Upper lobe of left lung (tissue), 6 donors: Measurements from ENCODE around the gene SUDS3. TPM values are rescaled to one million over a fixed set of nuclear protein-coding genes. Genes with fewer than 3 reads are reported as not detected.

Experiments used
- ATAC-seq, 2 donors: fragments of 200-7000 bp; cut with Tn5 transposase; one replicate each; pipeline ENCODE4 v1.9.1; 2022; ENCODE audit warnings: mild to moderate bottlenecking in 2 of 2, moderate library complexity in 2 of 2; ENCODE audit not compliant: low FRiP score in 2 of 2
- DNase-seq, 2 donors: peaks; one replicate each; pipeline ENCODE4 v3.0.0-alpha.2; 2019 to 2020
- H3K27ac ChIP-seq, 4 donors: fragments of 200-600 bp; sonication (generic); one replicate each; pipeline ENCODE4 v1.5.1; 2016 to 2019
- H3K27me3 ChIP-seq, 4 donors: fragments of 200-600 bp; sonication (generic); one replicate each; pipeline ENCODE4 v1.5.1; 2017 to 2019
- H3K36me3 ChIP-seq, 4 donors: fragments of 200-600 bp; sonication (generic); one replicate each; pipeline ENCODE4 v1.5.1; 2016 to 2019
- H3K4me1 ChIP-seq, 4 donors: fragments of 200-600 bp; sonication (generic); one replicate each; pipeline ENCODE4 v1.5.1; 2018 to 2019
- H3K4me3 ChIP-seq, 4 donors: fragments of 200-600 bp; sonication (generic); one replicate each; pipeline ENCODE4 v1.5.1; 2017 to 2019; ENCODE audit warnings: mild to moderate bottlenecking in 2 of 4, moderate library complexity in 1 of 4
- H3K9me3 ChIP-seq, 4 donors: fragments of 200-600 bp; sonication (generic); one replicate each; pipeline ENCODE4 v1.5.1; 2018 to 2019
- CTCF ChIP-seq, 6 experiments: fragments of 450-650 bp in 4 of 6; fragments of 200-600 bp in 2 of 6; sonication (generic) in 2 of 6; IDR thresholded peaks; one replicate each; pipeline ENCODE4 v1.5.1; 2016 to 2019; ENCODE audit warnings: antibody characterized with exemption in 6 of 6
- EP300 ChIP-seq, 4 donors: sonication (generic); formaldehyde crosslinking; IDR thresholded peaks; one replicate each; pipeline ENCODE4 v1.5.1; 2017; ENCODE audit warnings: antibody characterized with exemption in 4 of 4, control low read depth in 2 of 4
- POLR2A ChIP-seq, 4 donors: fragments of 450-650 bp; IDR thresholded peaks; one replicate each; pipeline ENCODE4 v1.5.1; 2016 to 2017; ENCODE audit warnings: antibody characterized with exemption in 4 of 4, mild to moderate bottlenecking in 2 of 4
- POLR2AphosphoS5 ChIP-seq, 2 donors: sonication (generic); formaldehyde crosslinking; IDR thresholded peaks; one replicate each; pipeline ENCODE4 v1.5.1; 2017; ENCODE audit warnings: antibody characterized with exemption in 2 of 2
- WGBS, 2 donors: methylation state at CpG; one replicate each; pipeline ENCODE4 v1.1.5; 2017 to 2018; 5-methylcytosine and 5-hydroxymethylcytosine counted together
- total RNA-seq, 6 donors: library from RNA; depleted of rRNA in 4 of 6; stranded (reverse); fragments of >200 nt in 4 of 6; gene quantifications; one replicate each; pipeline versions ENCODE4 v1.1.0 to v1.2.1, GENCODE V29; 2016 to 2021
- donor health status: DM: no; HTN: no; CAD: no; lungs with moderate emphysema.
- donor health status: DM: no; HTN: yes; CAD: no; lungs with severe emphysema.

Gene SUDS3
- total RNA-seq, 6 donors from 2014 or later: 18.4 to 69.1 (median 35.1) TPM

- no peak overlapping the region for H3K4me3 ChIP-seq
- no peak for TF ChIP-seq POLR2A (IDR thresholded peaks at IDR 0.05)
- no peak for TF ChIP-seq POLR2AphosphoS5 (IDR thresholded peaks at IDR 0.05)
- no peak for TF ChIP-seq EP300 (IDR thresholded peaks at IDR 0.05)
- no peak for TF ChIP-seq CTCF (IDR thresholded peaks at IDR 0.05)
- no peaks in the 10 kb centered on the region for H3K4me1 ChIP-seq
- no peak for DNase-seq
- no peak for ATAC-seq
- peaks cover 15 to 37% (median 22%) of the 10 kb centered on the region in 4 donors for H3K36me3 ChIP-seq
- no peaks in the 10 kb centered on the region for H3K9me3 ChIP-seq
- H3K27ac ChIP-seq: no peak overlapping the region
- WGBS, 2 donors: 92 to 94% methylated on average over 1 of the region's 1 CpG
- H3K27me3 ChIP-seq: no peaks in the 10 kb centered on the region
These were observed 42.2 kb downstream of the SUDS3 start for GRCh38 chr12:118418385-118419057.

GRCh38 chr12:118420673-118421072 is 44.3 kb downstream of the SUDS3 start:
- WGBS, 2 donors: 94 to 100% methylated on average over 3 of the region's 3 CpGs
- TF ChIP-seq CTCF (IDR thresholded peaks at IDR 0.05) (no peak), POLR2AphosphoS5 (IDR thresholded peaks at IDR 0.05) (no peak), EP300 (IDR thresholded peaks at IDR 0.05) (no peak), POLR2A (IDR thresholded peaks at IDR 0.05) (no peak)
- no peak overlapping the region for H3K27ac ChIP-seq
- no peaks in the 10 kb centered on the region for H3K4me1 ChIP-seq
- no peak for ATAC-seq
- H3K36me3 ChIP-seq: peaks cover under 1 to 15% (median 6%) of the 10 kb centered on the region in 4 donors
- no peaks in the 10 kb centered on the region for H3K9me3 ChIP-seq
- H3K27me3 ChIP-seq: no peaks in the 10 kb centered on the region
- H3K4me3 ChIP-seq: no peak overlapping the region
- DNase-seq: no peak

GRCh38 chr12:118424884-118425283 is 48.5 kb downstream of the SUDS3 start:
- H3K9me3 ChIP-seq: no peaks in the 10 kb centered on the region
- TF ChIP-seq EP300 (IDR thresholded peaks at IDR 0.05) (no peak), POLR2AphosphoS5 (IDR thresholded peaks at IDR 0.05) (no peak), CTCF (IDR thresholded peaks at IDR 0.05) (no peak), POLR2A (IDR thresholded peaks at IDR 0.05) (no peak)
- no peaks in the 10 kb centered on the region for H3K36me3 ChIP-seq
- H3K27ac ChIP-seq: no peak overlapping the region
- no peaks in the 10 kb centered on the region for H3K4me1 ChIP-seq
- ATAC-seq (no peak), DNase-seq (no peak)
- 69 to 70% methylated on average over 7 of the region's 7 CpGs for WGBS, 2 donors
- H3K4me3 ChIP-seq: no peak overlapping the region
- H3K27me3 ChIP-seq: no peaks in the 10 kb centered on the region

GRCh38 chr12:118425364-118425763 is 49.0 kb downstream of the SUDS3 start:
- no peaks in the 10 kb centered on the region for H3K27me3 ChIP-seq
- H3K4me3 ChIP-seq: no peak overlapping the region
- DNase-seq (no peak), ATAC-seq (no peak)
- no peak overlapping the region for H3K27ac ChIP-seq
- no peaks in the 10 kb centered on the region for H3K36me3 ChIP-seq
- 69 to 70% methylated on average over 4 of the region's 4 CpGs for whole genome bisulfite sequencing, 2 donors
- TF ChIP-seq CTCF (IDR thresholded peaks at IDR 0.05): no peak
- TF ChIP-seq POLR2AphosphoS5 (IDR thresholded peaks at IDR 0.05): no peak
- no peak for TF ChIP-seq EP300 (IDR thresholded peaks at IDR 0.05)
- TF ChIP-seq POLR2A (IDR thresholded peaks at IDR 0.05): no peak
- H3K9me3 ChIP-seq: no peaks in the 10 kb centered on the region
- H3K4me1 ChIP-seq: no peaks in the 10 kb centered on the region

- Histone ChIP-seq H3K27me3 (no peaks in the 10 kb centered on the region), H3K4me1 (no peaks in the 10 kb centered on the region), H3K36me3 (no peaks in the 10 kb centered on the region), H3K27ac (no peak overlapping the region), H3K9me3 (no peaks in the 10 kb centered on the region), H3K4me3 (no peak overlapping the region)
- DNase-seq (no peak), ATAC-seq (no peak)
- 80 to 88% methylated on average over 3 of the region's 3 CpGs for WGBS, 2 donors
- TF ChIP-seq CTCF (IDR thresholded peaks at IDR 0.05) (no peak), POLR2A (IDR thresholded peaks at IDR 0.05) (no peak), EP300 (IDR thresholded peaks at IDR 0.05) (no peak), POLR2AphosphoS5 (IDR thresholded peaks at IDR 0.05) (no peak)
These were observed 51.5 kb downstream of the SUDS3 start for GRCh38 chr12:118427819-118428218.
